ENCODE results near the gene CD86.

CD86 gene

GRCh38 chr3:122098611-122099010, 43.4 kb downstream of the CD86 start:
- DNase-seq (ENCODE audit: low read depth), result no peak

GRCh38 chr3:122099255-122099654, 44.1 kb downstream of the CD86 start:
- TF ChIP-seq, protein P1, sequence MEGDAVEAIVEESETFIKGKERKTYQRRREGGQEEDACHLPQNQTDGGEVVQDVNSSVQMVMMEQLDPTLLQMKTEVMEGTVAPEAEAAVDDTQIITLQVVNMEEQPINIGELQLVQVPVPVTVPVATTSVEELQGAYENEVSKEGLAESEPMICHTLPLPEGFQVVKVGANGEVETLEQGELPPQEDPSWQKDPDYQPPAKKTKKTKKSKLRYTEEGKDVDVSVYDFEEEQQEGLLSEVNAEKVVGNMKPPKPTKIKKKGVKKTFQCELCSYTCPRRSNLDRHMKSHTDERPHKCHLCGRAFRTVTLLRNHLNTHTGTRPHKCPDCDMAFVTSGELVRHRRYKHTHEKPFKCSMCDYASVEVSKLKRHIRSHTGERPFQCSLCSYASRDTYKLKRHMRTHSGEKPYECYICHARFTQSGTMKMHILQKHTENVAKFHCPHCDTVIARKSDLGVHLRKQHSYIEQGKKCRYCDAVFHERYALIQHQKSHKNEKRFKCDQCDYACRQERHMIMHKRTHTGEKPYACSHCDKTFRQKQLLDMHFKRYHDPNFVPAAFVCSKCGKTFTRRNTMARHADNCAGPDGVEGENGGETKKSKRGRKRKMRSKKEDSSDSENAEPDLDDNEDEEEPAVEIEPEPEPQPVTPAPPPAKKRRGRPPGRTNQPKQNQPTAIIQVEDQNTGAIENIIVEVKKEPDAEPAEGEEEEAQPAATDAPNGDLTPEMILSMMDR (IDR thresholded peaks at IDR 0.05; ENCODE audit: low read length, missing control alignments), result no peak
- no peak overlapping the region for H3K4me3 ChIP-seq (replicated peaks; ENCODE audit: low read depth, low read length)
- DNase-seq (ENCODE audit: low read depth), result no peak

More at GRCh38 chr3:122098611-122099010, 43.4 kb downstream of the CD86 start:
- H3K4me3 ChIP-seq (replicated peaks; ENCODE audit: low read depth, low read length), result no peak overlapping the region
- TF ChIP-seq, protein P1 (IDR thresholded peaks at IDR 0.05; ENCODE audit: low read length, missing control alignments), result no peak

- TF ChIP-seq, protein P1 (IDR thresholded peaks at IDR 0.05; ENCODE audit: low read length, missing control alignments), result no peak
- no peak for DNase-seq (ENCODE audit: low read depth)
- no peak overlapping the region for H3K4me3 ChIP-seq (replicated peaks; ENCODE audit: low read depth, low read length)
Measured at GRCh38 chr3:122100083-122100482, 44.9 kb downstream of the CD86 start.

DNA sequence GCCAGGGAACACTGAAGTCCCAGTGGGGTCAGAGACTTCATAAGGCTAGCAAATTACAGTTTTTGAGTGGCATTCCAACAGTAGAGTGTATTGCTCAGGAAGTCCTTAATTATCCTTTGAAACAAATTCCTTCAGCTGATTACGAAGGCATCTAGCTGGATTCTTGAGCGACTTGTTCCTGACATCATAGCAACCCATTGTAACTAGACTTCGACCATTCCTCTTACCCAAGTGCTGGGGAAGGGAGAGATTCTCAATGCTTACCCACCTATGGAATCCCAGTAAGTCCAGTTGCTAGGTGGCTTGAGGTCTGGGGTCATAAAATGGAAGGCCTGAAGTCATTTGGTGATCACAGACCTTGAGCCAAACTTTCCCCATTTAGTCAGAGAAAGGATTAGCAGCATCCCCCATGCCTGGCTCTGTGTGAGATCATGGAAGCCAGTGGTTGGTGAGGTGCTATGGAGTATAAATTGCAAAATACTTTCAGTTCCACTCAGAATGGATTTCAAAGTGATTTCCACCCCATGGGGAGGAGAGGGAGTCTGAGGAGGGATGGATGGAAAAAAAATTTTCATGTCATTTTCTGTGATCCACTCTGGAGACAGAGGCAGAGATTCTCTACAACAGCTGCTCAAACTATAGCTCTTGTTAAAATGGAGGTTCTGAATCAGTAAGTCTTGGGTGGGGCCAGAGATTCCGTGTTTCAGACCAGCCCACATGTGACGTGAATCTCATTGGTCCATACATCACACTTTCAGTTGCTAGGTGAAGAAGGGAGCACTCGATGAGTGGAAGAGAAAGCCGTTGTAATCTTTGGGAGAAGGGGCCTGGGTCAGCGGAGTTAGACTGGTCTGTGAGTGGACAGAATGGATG, 45.7 kb downstream of the CD86 start:
- no peak overlapping the region for H3K4me3 ChIP-seq (replicated peaks; ENCODE audit: low read depth, low read length)
- peak; percentile 11 for DNase-seq (ENCODE audit: low read depth)
- TF ChIP-seq, protein P1 (IDR thresholded peaks at IDR 0.05; ENCODE audit: low read length, missing control alignments), result no peak

GRCh38 chr3:122101646-122102045, 46.5 kb downstream of the CD86 start:
- H3K4me3 ChIP-seq (replicated peaks; ENCODE audit: low read depth, low read length), result no peak overlapping the region
- TF ChIP-seq, protein P1 (IDR thresholded peaks at IDR 0.05; ENCODE audit: low read length, missing control alignments), result peak; percentile 39
- DNase-seq (ENCODE audit: low read depth), result peak; percentile 49

- TF ChIP-seq, protein P1 (IDR thresholded peaks at IDR 0.05; ENCODE audit: low read length, missing control alignments), result no peak
- no peak overlapping the region for H3K4me3 ChIP-seq (replicated peaks; ENCODE audit: low read depth, low read length)
- DNase-seq (ENCODE audit: low read depth), result no peak
Measured at GRCh38 chr3:122102191-122102935, 47.2 kb downstream of the CD86 start.
